ENCODE data around the gene MSS51. TPM values are rescaled to one million over a fixed set of nuclear protein-coding genes. Genes with fewer than 3 reads are reported as not detected.

Gene MSS51
- polyA plus RNA-seq, 1 donor from 2014 or later: 8.3 TPM

- Histone ChIP-seq H3K79me2 (replicated peaks; ENCODE audit: insufficient read depth, low read length) (no peaks in the 10 kb centered on the region), H3K9ac (ENCODE audit: low read length) (no peak overlapping the region), H3K4me2 (ENCODE audit: low read length) (no peak overlapping the region), H4K20me1 (ENCODE audit: insufficient read depth) (no peaks in the 10 kb centered on the region), H3K27me3 (ENCODE audit: insufficient read depth, low read depth, low read length) (no peaks in the 10 kb centered on the region), H3K9me3 (ENCODE audit: low read length) (no peaks in the 10 kb centered on the region), H3K4me3 (ENCODE audit: low read length) (no peak overlapping the region), H3K9me2 (ENCODE audit: insufficient read depth, low read length) (no peaks in the 10 kb centered on the region), H2AFZ (ENCODE audit: low read depth, low read length) (no peak overlapping the region), H3F3A (ENCODE audit: insufficient read depth, low read length, poor library complexity, severe bottlenecking) (no peaks in the 10 kb centered on the region), H3K27ac (ENCODE audit: low read length) (no peak overlapping the region), H3K36me3 (ENCODE audit: insufficient read depth, low read length) (peaks cover 8% of the 10 kb centered on the region)
- TF ChIP-seq CTCF (IDR thresholded peaks at IDR 0.05; ENCODE audit: poor library complexity, severe bottlenecking) (no peak), RAD21 (conservative IDR thresholded peaks at IDR 0.05) (no peak), EZH2 (IDR thresholded peaks at IDR 0.05; ENCODE audit: borderline replicate concordance, insufficient read depth, low read length, poor library complexity, severe bottlenecking) (no peak), POLR2AphosphoS5 (IDR thresholded peaks at IDR 0.05) (no peak)
Measured at GRCh38 chr10:73439605-73440312, 6.4 kb upstream of the MSS51 start.

DNA sequence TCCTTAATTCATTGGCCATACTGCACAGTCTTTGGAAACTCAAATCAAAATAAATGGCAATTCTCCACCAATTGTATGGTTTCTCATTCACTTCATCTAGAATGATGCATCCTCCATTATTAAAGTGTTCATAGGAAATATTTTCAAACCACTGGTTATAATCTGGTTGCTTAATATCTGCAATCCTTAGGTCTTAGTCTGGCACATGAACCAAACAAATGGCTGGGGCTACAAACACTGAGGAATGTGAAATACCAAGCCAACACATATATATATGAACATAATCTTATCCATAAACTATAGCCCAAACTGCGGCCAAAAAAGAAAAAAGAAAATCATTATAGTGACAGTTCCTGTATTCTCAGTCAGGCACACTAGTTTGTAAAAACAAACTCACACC lies 5.7 kb upstream of the MSS51 start:
- Histone ChIP-seq H3K9me2 (ENCODE audit: insufficient read depth, low read length) (no peaks in the 10 kb centered on the region), H3K27ac (ENCODE audit: low read length) (no peak overlapping the region), H3K79me2 (replicated peaks; ENCODE audit: insufficient read depth, low read length) (no peaks in the 10 kb centered on the region), H4K20me1 (ENCODE audit: insufficient read depth) (no peaks in the 10 kb centered on the region), H3K4me3 (ENCODE audit: low read length) (no peak overlapping the region), H2AFZ (ENCODE audit: low read depth, low read length) (no peak overlapping the region), H3K27me3 (ENCODE audit: insufficient read depth, low read depth, low read length) (no peaks in the 10 kb centered on the region), H3K36me3 (ENCODE audit: insufficient read depth, low read length) (peaks cover 8% of the 10 kb centered on the region), H3K4me2 (ENCODE audit: low read length) (no peak overlapping the region), H3F3A (ENCODE audit: insufficient read depth, low read length, poor library complexity, severe bottlenecking) (no peaks in the 10 kb centered on the region), H3K9me3 (ENCODE audit: low read length) (no peaks in the 10 kb centered on the region), H3K9ac (ENCODE audit: low read length) (no peak overlapping the region)
- TF ChIP-seq POLR2AphosphoS5 (IDR thresholded peaks at IDR 0.05) (no peak), TAF1 (IDR thresholded peaks at IDR 0.05; ENCODE audit: low read depth) (no peak), EZH2 (IDR thresholded peaks at IDR 0.05; ENCODE audit: borderline replicate concordance, insufficient read depth, low read length, poor library complexity, severe bottlenecking) (no peak), MXI1 (conservative IDR thresholded peaks at IDR 0.05; ENCODE audit: poor library complexity, severe bottlenecking) (no peak)

DNA sequence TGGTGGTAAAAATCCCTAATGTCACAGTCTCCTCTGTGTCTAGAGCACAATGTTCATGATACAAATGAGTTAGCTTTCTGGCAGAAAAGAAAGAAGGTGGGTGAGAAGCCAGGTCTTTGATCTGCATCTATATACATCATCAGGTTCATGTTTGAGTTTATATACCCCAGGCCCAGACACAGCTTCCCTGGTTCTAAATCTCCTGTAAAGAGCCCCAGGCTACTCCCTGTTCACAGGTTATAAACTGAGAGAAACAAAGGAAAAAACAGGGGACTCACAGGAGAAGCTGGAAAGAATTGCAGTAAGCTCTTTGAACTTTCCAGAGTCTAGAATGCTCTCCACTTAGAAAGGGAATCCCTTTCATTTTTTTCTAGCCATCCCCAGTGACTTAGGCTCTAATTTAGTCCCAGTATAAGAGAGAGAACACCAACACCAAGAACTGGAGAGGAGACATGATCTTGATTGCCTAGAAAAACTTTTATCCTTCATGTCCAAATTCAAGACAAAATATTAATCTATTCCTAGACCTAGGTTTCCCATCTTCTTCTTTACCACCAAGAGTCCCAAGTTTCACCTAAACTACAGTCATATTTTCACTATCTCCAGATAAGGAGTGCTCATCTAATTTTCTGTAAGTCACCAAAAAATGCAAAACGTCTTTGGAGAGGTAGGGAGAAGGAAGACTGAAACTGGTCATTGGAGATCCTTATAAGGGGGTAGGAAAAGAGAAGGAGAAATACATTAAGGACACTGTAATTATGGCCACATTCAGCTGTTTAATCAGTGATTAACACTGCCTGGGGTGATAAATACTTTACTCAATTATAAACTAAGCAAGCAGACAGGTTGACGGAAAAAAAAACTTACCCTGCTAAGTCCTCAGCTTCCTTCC lies 469 bp downstream of the MSS51 start:
- H3F3A ChIP-seq (ENCODE audit: insufficient read depth, low read length, poor library complexity, severe bottlenecking): no peaks in the 10 kb centered on the region
- H3K27ac ChIP-seq (ENCODE audit: low read length): no peak overlapping the region
- no peak overlapping the region for H2AFZ ChIP-seq (ENCODE audit: low read depth, low read length)
- no peak overlapping the region for H3K4me3 ChIP-seq (ENCODE audit: low read length)
- no peak overlapping the region for H3K9ac ChIP-seq (ENCODE audit: low read length)
- no peak overlapping the region for H3K4me2 ChIP-seq (ENCODE audit: low read length)
- no peaks in the 10 kb centered on the region for H3K9me3 ChIP-seq (ENCODE audit: low read length)
- no peaks in the 10 kb centered on the region for H3K27me3 ChIP-seq (ENCODE audit: insufficient read depth, low read depth, low read length)
- no peaks in the 10 kb centered on the region for H4K20me1 ChIP-seq (ENCODE audit: insufficient read depth)
- peaks cover 11% of the 10 kb centered on the region for H3K36me3 ChIP-seq (ENCODE audit: insufficient read depth, low read length)
- no peaks in the 10 kb centered on the region for H3K9me2 ChIP-seq (ENCODE audit: insufficient read depth, low read length)
- TF ChIP-seq EZH2 (IDR thresholded peaks at IDR 0.05; ENCODE audit: borderline replicate concordance, insufficient read depth, low read length, poor library complexity, severe bottlenecking) (no peak), EP300 (conservative IDR thresholded peaks at IDR 0.05; ENCODE audit: poor library complexity, severe bottlenecking) (no peak), CTCF (IDR thresholded peaks at IDR 0.05; ENCODE audit: poor library complexity, severe bottlenecking) (no peak), SMC3 (conservative IDR thresholded peaks at IDR 0.05; ENCODE audit: poor library complexity) (no peak), RAD21 (conservative IDR thresholded peaks at IDR 0.05) (no peak), REST (IDR thresholded peaks at IDR 0.05; ENCODE audit: borderline replicate concordance) (no peak), MXI1 (conservative IDR thresholded peaks at IDR 0.05; ENCODE audit: poor library complexity, severe bottlenecking) (no peak), POLR2AphosphoS5 (IDR thresholded peaks at IDR 0.05) (no peak)
- no peaks in the 10 kb centered on the region for H3K79me2 ChIP-seq (replicated peaks; ENCODE audit: insufficient read depth, low read length)
